GM18502 (cell line): ENCODE data around the gene CDH6.

Experiments used
- ATAC-seq: cut with Tn5 transposase; IDR thresholded peaks from one replicate; pipeline ENCODE4 v1.9.1; 2021; ENCODE audit warnings: mild to moderate bottlenecking; ENCODE audit not compliant: unreplicated experiment, poor library complexity

The CDH6 gene

GRCh38 chr5:31237174-31237573 lies 43.7 kb downstream of the CDH6 start:
- ATAC-seq = no peak

GRCh38 chr5:31238497-31238896 lies 45.0 kb downstream of the CDH6 start:
- no peak for ATAC-seq

- ATAC-seq = no peak
These were observed 51.4 kb downstream of the CDH6 start for GRCh38 chr5:31244921-31245320.

- no peak for ATAC-seq
These were observed 53.9 kb downstream of the CDH6 start for GRCh38 chr5:31247381-31247780.

GRCh38 chr5:31250201-31250600 lies 56.7 kb downstream of the CDH6 start:
- ATAC-seq = no peak

GRCh38 chr5:31251032-31251431 lies 57.5 kb downstream of the CDH6 start:
- no peak for ATAC-seq

- ATAC-seq = no peak
These were observed 61.6 kb downstream of the CDH6 start for GRCh38 chr5:31255041-31255440.

GRCh38 chr5:31268256-31268655 lies 74.8 kb downstream of the CDH6 start:
- no peak for ATAC-seq

GRCh38 chr5:31268686-31269085 lies 75.2 kb downstream of the CDH6 start:
- no peak for ATAC-seq

- ATAC-seq = no peak
These were observed 75.8 kb downstream of the CDH6 start for GRCh38 chr5:31269259-31269658.

GRCh38 chr5:31270396-31270795 lies 76.9 kb downstream of the CDH6 start:
- no peak for ATAC-seq

- no peak for ATAC-seq
These were observed 78.1 kb downstream of the CDH6 start for GRCh38 chr5:31271567-31271966.

- no peak for ATAC-seq
These were observed 79.7 kb downstream of the CDH6 start for GRCh38 chr5:31273161-31273560.

GRCh38 chr5:31273631-31274378 lies 80.3 kb downstream of the CDH6 start:
- ATAC-seq = peak; percentile 77

- no peak for ATAC-seq
These were observed 86.7 kb downstream of the CDH6 start for GRCh38 chr5:31280210-31280609.

- no peak for ATAC-seq
These were observed 89.8 kb downstream of the CDH6 start for GRCh38 chr5:31283326-31283725.

GRCh38 chr5:31285025-31285424 lies 91.5 kb downstream of the CDH6 start:
- ATAC-seq = no peak

- no peak for ATAC-seq
These were observed 94.5 kb downstream of the CDH6 start for GRCh38 chr5:31287985-31288384.

GRCh38 chr5:31289429-31289828 lies 95.9 kb downstream of the CDH6 start:
- no peak for ATAC-seq

- no peak for ATAC-seq
These were observed 97.9 kb downstream of the CDH6 start for GRCh38 chr5:31291323-31291854.

- ATAC-seq = no peak
These were observed 107.0 kb downstream of the CDH6 start for GRCh38 chr5:31300501-31300900.

GRCh38 chr5:31301833-31302232 lies 108.3 kb downstream of the CDH6 start:
- no peak for ATAC-seq
